OCI-LY1 (cell line): Measurements from ENCODE around the gene FHOD3.

Source experiments
- CTCF ChIP-seq: fragments of 200-600 bp; sonication (generic), shearing (Covaris generic); IDR thresholded peaks from 2 replicates; pipeline ENCODE4 v1.5.1; 2017; ENCODE audit warnings: mild to moderate bottlenecking, antibody characterized with exemption, low read length, moderate library complexity, mixed read lengths
- EZH2 ChIP-seq: fragments of 200-600 bp; sonication (generic), shearing (Covaris generic); IDR thresholded peaks from 2 replicates; pipeline ENCODE4 v1.8.0; 2017; ENCODE audit warnings: borderline replicate concordance, mixed run types, mild to moderate bottlenecking, antibody characterized with exemption, low read length, moderate library complexity, mixed read lengths

DNA sequence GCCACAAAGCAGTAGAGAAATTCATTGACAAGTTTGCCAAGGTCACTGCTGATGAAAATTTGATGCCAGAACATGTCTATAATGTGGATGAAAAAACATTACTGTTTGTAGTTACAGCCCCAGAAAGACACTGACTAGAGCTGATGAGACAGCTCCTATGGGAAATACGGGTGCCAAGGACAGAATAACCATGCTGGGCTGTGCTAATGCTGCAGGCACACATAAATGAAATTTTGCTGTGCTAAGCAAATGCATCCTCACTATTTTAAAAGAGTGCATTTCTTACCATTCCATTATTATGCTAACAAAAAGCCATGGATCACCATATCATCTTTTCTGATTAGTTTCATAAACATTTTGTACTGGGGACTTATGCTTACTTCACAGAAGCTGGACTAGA is 208.2 kb downstream of the FHOD3 start:
- TF ChIP-seq CTCF (no peak), EZH2 (no peak)
